Activated naive CD4-positive, alpha-beta T cell (primary cell): ENCODE results near the gene KRT6C.
"Not testable (repeated sequence)": the region's sequence is repeated elsewhere in the genome, so short reads cannot be mapped to it uniquely, and the experiment has no call there.

Source experiments
- DNase-seq, 4 experiments: peaks; one replicate each; lab custom pipeline; 2025; lab: John Stamatoyannopoulos, UW

Gene KRT6C

GRCh38 chr12:52454411-52455201 lies 19.0 kb downstream of the KRT6C start:
- no peak for DNase-seq

- DNase-seq, result no peak
These were observed 21.5 kb downstream of the KRT6C start, which contains the start of gene KRT6B for GRCh38 chr12:52452101-52452500. Gene KRT6B, minus strand, starts transcription at chr12:52452146. Its CDS starts 68 bp downstream, at chr12:52452078.

DNA sequence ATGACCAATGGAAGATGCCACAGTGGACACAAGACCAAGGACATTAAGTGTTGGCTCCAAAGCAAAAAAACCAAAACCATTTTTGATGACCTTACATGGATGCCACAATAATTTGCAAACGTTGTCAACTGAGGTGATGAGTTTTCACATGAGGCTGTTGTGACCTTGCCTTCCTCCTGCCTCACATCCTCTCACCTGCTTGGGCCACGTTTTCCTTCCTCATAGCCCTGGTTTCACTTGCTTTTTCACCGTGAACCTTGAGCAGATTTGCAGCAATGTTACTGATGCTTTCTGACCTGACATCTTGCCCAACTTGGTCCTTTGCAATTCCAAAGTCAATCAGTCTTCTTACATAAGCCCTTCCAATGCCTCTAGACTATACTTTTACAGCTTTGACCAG lies 25.4 kb downstream of the KRT6C start:
- DNase-seq, result no peak

DNA sequence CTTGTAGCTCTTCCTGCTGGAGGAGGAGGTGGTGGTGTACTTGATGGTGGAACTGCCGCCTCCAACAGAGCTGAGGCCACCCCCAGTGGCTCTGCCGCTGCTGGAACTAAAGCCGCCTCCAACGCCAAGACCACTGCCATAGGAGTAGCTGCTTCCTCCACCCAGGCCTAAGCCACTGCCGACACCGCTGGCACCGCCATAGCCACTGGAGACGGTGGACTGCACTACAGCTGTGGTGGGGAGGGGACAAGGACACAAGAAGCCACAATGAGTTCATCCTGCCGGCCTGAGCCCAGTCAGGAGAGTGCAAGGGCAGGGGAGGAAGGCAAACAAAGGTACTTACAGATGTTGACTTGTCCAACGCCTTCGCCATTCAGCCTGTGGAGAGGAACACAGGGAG lies 26.4 kb downstream of the KRT6C start:
- DNase-seq, result not testable (repeated sequence)

DNA sequence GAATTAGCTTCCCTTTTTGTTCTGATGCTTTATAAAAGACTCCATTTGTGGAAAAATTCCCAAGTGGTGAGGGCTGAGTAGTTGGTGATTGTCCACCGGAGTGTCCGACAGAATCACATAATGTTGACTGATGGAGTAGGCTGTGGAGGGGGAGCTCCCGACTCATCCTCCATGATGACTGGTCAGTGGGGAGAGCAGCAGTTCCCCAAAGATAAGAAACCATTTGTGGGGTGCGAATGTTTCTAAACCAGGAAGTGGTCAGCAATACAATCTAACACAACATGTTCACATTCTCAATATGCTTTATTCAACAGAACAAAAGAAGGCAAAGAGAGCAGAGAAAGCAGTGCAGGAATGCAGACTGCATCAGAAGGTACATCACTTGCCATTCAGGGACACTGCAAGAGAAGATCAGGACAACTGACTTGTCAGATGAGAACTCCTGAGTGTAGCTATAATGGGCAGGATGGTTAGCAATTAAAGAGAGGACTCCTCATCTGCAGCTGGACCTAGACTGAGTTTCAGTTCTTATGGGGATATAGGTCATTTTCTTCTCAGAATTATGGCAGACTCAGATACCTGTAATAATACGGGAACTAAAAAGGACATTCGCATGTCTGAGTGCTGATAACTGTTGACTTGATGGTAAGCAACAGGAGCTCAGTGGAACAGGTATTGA lies 27.1 kb downstream of the KRT6C start:
- no peak for DNase-seq

- no peak for DNase-seq
These were observed 27.7 kb downstream of the KRT6C start for GRCh38 chr12:52445876-52446275.

- DNase-seq, result no peak
These were observed 28.7 kb downstream of the KRT6C start for GRCh38 chr12:52444647-52445595.

- no peak for DNase-seq
These were observed 29.6 kb downstream of the KRT6C start for GRCh38 chr12:52443966-52444365.

DNA sequence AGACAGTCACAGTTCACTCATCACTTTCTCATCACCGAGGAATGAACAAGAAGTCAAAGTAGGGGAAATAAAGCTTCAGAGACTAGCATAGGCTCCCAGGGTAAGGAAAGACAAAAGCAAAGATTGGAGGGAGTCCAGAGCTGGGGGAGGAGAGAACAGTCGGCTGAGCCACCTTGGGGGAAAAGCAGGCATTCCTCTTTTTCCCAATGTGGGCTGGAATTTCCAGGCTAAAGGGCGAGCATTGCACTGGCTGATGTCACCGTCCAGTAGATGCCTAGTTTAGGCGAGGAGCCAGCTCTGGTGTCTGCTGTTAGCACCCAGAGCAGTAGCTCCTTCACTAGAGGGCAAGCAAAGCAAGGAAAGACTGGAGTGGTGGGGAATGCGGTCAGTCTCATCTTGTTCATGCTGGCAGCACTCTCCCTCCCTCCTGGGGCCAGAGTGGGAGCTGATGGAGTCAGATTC lies 31.0 kb downstream of the KRT6C start:
- no peak for DNase-seq

DNA sequence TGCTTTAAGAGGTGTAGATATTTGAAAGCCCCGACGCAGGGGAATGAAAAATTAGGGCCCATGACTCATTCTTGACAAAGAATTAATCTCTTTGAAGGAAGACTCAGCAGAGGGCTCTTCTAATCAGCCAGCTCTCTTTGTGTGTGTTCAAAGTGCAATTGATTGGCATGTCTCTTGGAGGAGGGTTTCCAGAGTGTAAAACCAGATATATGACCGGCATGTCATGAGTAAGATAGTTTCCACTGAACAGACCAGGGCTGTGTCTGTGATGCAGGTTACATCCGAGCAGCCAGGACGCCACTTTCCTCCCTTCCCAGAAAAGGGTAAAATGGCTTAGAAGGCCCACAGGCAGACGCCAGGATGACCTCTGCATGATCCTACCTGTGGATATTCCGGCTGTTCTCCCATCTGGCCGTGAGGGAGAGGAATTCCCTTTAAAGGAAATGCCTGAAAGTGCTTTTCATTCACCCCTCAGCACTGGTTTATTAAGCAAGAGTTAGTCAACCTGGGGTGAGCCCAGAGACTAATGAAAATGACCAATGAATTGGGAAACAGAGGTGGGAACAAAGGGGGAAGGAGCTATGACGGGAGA lies 32.2 kb downstream of the KRT6C start:
- DNase-seq, result no peak

DNA sequence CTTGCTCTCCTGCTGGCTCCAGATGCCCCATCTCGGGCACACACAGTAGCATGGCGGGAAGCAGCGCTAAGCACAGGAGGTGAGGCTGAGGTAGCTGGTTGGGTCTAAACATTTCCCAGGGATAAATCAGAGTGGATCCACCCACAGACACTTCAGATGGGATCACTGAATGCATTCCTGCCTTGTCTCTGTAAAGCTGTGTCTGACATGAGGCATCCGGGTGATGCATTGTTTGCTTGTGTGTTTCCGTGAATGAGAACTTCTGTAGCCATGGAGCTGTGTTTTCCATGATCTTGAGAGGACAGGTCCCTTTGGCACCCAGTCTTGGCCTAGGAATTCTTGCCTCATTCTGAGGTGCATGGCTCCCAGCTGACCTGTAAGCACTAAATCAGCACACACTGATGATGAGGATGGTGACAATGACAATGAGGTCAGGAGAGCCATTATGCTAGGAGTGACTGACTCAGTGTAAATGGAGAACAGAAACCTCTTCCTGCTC lies 32.7 kb downstream of the KRT6C start:
- no peak for DNase-seq

GRCh38 chr12:52439845-52440244 lies 33.8 kb downstream of the KRT6C start:
- DNase-seq, result no peak

GRCh38 chr12:52439420-52439819 lies 34.2 kb downstream of the KRT6C start:
- DNase-seq, result no peak

DNA sequence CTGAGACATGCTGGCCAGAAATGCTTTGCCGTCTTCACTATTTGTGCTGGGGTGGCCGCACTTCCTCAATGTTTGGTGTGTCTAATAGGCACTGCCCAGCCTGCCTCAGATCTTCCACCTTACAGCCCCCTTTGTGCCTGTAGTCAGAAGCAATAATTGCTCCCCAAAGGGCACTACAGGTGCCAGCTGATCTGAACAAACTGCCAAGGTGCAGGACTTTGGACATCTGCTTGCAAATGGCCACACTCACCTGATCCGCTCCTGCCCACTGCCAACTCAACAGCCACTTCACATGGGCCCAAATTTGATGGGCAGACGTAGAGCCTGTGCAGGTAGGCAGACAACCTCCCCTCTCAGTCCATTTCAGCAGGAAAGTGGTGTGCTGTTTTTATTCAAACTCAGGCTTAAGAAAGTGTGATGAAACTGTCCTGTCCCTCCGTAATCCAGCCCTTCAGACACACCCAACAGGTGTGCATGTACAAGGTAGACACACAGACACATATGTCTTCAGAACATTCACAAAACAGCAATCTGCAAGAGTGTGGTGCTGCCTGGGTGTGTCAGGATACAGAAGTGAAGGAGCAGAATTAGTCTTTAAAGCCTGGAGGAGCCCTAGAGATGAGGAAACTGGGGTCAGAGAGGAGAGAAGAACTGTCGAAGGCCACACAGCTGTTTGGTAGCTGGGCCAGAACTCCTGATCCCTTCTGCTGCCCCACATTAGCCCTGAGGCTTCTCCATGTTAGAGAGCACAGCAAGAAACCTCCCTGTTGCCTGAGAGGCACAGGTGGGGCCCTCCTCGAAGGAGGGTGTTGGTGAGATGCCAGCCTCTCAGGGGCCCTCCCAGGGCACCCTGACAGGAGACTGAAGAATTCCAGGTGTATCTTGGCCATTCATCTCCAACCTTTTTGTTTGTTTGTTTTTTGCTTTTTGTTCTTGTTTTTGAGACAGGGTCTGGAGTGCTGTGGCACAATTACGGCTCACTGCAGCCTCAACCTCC lies 35.0 kb downstream of the KRT6C start:
- no peak for DNase-seq

DNA sequence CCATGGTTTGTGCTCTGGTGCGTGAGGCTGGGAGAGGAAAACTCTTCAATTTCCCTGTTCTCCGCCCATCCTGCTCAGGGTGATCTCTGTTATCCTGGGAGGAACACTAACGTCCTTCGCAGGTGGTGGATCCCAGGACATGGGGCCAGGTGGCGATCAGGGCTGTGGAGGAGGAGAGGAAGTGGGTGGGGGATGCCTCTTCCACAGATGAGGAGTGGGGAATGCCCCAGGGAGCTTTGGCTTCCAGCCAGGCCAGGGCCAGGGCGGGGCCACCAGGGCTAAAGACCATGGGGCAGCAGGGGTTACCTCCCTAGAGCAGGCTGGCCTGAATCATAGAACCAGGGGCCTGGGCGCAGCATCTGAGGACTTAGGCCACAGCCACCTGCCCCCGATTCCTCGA lies 36.1 kb downstream of the KRT6C start:
- no peak for DNase-seq

DNA sequence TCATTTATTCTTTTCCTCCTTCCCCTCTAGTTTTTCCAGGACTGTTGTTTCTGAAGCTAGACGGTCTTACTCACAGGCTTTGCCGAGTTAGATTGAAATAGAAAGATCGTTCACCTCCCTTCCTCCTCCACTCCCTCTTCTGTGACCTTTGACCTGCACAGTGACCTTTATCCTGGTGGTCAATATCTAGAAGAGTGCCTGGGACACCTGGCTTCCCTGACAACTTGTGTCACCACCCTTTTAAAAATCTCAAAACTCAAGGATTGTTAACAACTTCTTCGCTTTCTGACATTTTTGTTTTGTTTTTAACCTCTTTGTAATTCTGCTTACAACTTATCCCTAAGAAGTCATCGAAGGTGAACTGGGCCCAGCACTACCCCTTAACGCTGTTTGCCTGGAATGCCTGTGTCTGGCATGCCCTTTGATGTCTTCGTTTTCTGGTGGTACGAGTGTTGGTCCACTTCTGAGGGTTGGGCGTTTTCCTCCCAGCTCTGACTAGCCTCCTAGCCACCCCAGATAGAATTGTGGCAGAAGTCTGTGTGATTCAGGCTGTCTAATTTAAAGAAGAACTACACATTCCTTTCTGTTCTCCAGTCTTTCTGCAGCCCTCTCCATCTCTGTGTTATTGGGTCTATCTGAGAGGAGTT lies 36.7 kb downstream of the KRT6C start:
- DNase-seq, result no peak

GRCh38 chr12:52436000-52436827 lies 37.4 kb downstream of the KRT6C start:
- no peak for DNase-seq

DNA sequence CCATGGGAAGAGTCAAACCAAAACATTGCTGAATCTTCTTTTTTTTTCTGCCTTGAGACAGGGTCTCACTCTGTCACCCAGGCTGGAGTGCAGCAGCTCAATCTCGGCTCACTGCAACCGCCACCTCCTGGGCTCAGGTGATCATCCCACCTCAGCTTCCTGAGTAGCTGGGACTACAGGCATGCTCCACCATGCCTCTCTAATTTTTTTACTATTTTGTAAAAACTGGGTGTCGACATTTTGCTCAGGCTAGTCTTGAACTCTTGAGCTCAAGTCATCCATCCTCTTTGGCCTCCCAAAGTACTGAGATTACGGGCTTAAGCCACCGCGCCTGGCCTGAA lies 38.0 kb downstream of the KRT6C start:
- no peak for DNase-seq
